ENCODE data around the gene SPIRE2.
A peak's percentile ranks its signal among the peaks of the same experiment; 100 is the strongest.

DNA sequence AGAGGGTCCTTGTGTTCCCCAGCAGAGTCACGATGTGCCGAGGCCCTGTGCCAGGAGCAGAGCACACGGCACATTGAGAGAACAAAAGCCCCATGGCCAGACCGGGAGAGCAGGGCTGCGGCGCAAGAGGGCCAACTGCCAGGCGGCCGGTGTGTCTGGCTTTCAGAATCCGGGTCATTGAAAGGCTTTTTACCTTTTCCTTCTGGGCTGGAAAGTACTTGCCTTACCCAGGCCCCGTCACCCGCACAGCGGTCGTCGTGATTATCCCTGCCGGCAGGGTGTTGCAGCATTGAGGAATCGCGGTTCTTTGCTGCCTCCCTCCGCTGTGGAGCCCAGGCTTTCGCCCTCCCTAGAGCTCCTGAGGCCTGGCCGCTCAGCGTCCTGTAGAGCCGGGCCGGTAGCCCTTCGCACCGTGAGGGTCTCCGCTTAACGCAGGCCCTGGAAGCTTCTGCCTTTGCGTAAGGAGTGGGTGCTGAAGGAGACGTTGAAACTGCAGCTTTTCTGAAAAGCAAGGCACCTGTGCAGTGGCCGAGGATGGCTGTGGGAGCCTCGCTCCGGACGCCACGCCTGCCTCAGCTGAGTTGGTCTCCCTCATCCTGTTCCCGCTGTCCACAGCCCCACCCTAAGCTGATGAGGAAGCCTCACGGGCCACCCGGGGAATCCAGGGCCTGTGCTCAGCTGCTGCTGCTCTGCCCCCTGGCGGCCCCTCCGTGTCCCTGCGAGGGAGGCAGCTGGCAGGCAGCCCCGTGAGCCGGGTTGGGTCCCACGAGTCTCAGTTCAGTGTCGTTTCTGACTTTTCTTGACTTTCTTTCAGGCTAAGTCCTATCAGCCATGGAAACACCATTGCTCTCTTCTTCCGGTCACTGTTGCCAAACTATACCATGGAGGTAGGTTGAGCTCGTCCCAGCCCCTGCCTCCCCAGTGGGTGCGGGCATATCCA is 81.8 kb downstream of the SPIRE2 start:
- TF ChIP-seq, protein P1, sequence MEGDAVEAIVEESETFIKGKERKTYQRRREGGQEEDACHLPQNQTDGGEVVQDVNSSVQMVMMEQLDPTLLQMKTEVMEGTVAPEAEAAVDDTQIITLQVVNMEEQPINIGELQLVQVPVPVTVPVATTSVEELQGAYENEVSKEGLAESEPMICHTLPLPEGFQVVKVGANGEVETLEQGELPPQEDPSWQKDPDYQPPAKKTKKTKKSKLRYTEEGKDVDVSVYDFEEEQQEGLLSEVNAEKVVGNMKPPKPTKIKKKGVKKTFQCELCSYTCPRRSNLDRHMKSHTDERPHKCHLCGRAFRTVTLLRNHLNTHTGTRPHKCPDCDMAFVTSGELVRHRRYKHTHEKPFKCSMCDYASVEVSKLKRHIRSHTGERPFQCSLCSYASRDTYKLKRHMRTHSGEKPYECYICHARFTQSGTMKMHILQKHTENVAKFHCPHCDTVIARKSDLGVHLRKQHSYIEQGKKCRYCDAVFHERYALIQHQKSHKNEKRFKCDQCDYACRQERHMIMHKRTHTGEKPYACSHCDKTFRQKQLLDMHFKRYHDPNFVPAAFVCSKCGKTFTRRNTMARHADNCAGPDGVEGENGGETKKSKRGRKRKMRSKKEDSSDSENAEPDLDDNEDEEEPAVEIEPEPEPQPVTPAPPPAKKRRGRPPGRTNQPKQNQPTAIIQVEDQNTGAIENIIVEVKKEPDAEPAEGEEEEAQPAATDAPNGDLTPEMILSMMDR (IDR thresholded peaks at IDR 0.05; ENCODE audit: low read depth, low read length), result peak; percentile 73
- no peak for TF ChIP-seq EZH2phosphoT487 (IDR thresholded peaks at IDR 0.05; ENCODE audit: low read depth)

Measured in OCI-LY3 (cell line).